NCI-H524 (cell line): Measurements from ENCODE around the gene WDR12.
"Not testable (repeated sequence)": the region's sequence is repeated elsewhere in the genome, so short reads cannot be mapped to it uniquely, and the experiment has no call there.

ENCODE experiments used
- DNase-seq, 2 experiments: peaks; one replicate each; lab custom pipeline; 2025; lab: John Stamatoyannopoulos, UW

The WDR12 gene

DNA sequence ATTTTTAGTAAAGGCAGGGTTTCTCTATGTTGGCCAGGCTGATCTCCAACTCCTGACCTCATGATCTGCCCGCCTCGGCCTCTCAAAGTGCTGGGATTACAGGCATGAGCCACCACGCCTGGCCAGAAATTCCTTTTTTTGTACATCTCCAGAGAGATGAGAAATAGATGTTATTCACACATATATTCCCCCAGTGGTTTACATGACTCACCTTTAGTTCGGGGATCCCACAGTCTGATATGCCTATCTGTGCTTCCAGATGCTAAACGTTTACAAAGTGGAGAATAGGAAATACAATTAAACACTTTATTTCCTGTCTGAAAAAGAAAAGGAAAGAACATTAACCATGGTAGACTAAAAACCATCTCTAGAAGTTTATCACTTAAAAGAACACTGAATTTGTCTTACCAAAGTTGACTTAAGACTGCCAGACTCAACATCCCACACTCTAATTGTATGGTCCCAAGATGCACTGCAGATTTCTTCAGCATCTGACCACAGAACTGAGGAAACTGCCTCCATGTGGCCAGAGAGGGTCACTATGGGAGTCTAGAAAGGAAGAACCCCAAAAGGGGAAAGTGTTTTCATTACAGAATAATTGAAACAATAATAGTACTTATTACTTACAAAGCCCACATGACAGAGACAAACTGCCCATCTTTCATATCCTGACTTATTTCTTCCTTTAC, 27.3 kb downstream of the WDR12 start:
- DNase-seq, result no peak

DNA sequence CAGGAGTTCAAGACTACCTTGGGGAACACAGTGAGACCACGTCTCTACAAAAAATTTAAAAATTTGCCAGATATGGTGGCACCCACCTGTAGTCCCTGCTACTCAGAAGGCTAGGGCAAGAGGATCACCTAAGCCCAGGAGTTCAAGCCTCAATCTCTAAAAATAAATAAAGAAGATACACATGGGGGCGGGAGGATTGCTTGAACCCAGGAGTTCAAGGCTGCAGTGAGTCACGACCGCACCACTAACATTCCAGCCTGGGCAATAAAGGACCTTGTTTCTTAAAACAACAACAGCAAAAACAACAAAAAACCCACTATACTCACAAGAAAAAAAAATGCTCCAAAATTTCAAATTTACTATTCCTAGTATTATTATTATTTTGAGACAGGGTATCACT, 29.9 kb downstream of the WDR12 start:
- DNase-seq, result no peak

- DNase-seq, result no peak
Measured at GRCh38 chr2:202877699-202878098, 33.8 kb downstream of the WDR12 start.

DNA sequence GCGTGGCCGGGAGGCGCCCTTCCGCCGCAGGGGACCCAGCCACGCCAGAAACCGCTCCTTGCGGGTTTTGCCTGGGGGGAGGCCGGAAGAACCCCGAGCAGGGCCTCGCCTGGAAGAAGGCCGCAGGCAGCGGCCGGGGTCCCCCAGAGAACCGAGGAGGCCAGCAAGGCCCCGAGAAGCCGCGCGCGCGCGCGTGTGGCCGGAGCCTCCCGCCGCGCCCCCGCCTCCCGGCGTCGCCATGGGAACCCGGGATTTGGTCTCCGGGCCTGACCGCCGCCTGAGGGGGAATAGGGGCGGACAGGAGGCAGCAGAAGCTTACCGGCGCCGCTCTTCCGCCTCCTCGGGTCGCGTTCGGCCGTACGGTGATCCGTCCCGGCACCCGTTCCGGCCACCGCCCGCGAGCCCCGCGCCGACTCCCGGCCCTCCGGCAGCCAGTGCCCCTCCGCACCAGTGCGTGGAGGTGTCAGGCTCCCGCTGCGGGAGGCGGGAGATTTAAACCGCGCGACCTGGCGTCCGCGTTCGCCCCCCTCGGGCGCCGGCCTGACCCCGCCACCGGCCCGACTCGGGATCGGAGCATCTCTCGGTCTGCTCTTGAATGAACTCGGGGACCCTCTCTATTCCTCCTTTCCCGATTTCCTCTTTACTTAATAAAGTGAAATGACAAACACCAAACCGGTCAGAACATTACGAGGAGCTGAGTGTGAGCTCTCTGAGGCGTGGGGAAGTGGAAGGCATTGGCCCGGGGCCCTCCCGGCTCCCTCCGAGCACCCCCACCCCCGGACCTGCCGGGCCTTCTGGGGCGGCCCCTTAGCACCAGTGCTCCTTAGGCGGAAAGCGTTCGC, 40.0 kb downstream of the WDR12 start, which contains the start of gene ICA1L:
Gene ICA1L (minus strand): TSS at position 467 of the 842 bp plus-strand sequence. CDS start 42,757 bp downstream, outside the sequence.
- DNase-seq, result peak; percentile 57 to 70

DNA sequence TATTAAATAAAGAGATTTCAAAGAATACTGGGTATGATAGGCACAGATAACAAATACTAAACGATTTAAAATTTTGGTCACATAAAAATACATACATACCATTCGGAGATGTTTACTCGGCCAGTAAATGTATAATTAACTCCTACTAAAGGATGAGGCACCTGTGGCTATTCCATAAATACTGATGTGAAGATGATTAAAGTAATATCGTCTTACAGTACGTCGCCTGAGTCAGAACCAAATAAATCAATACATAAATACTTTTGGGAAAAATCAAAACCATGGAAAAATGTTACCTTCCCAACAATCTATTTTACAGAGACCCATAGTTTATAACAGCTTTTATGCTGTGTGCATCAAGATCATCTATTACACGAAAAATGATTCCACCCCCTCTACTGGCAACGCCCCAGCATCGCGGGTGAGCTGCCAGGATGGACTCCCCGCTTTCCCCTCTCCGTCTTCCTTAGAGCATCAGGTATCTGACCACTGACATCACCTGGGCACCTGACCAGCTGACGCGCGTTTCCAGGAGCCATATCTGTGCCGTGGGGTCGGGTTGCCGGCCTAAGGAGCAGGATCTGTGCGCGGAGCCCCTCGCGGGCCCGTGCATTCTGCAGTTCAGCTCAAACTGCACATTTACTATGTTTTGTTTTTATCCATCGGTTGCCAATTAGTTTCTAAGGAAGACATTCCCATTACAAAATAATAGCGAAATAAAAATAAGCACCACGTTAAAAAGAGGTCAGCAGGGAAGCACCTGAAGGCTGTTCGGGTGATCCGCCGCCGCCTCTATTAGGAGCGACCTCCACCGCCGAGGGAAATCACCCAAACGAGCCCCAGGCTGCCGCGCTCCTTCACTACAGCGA, 40.8 kb downstream of the WDR12 start:
- DNase-seq, result peak; percentile 3 to 73

DNA sequence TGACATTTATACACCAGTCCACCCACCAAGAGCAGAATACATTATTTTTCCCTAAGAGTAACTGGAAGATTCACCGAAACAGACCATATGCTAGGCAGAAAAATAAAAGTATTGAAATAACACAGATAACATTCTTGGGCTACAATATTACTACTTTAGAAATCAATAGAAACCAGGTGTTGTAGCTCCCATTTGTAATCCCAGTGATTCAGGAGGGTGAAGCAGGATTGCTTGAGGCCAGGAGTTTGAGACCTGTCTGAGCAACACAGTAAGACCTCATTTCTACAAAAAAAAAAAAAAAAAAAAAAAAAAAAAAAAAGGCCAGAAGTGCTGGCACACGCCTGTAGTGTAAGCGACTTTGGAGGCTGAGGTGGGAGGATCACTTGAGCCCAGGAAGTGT, 49.5 kb downstream of the WDR12 start:
- no peak for DNase-seq

DNA sequence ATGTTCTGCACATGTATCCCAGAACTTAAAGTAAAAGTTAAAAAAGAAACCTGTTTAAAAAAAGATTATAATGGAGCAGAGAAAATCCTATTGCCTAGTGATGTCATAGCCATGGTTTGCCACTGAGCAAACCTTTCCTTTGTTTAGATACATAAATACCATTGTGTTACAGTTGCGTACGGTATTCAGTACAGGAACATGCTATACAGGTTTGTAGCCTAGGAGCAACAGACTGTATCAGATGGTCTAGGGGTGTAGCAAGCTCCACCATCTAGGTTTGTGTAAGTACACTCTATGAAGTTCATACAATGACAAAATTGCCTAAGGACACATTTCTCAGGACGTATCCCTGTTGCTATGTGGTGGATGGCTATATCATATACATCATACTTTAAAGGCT, 52.9 kb downstream of the WDR12 start:
- no peak for DNase-seq

- not testable (repeated sequence) for DNase-seq
Measured at GRCh38 chr2:202849343-202849742, 62.1 kb downstream of the WDR12 start.

- DNase-seq, result no peak
Measured at GRCh38 chr2:202848813-202849212, 62.7 kb downstream of the WDR12 start.

DNA sequence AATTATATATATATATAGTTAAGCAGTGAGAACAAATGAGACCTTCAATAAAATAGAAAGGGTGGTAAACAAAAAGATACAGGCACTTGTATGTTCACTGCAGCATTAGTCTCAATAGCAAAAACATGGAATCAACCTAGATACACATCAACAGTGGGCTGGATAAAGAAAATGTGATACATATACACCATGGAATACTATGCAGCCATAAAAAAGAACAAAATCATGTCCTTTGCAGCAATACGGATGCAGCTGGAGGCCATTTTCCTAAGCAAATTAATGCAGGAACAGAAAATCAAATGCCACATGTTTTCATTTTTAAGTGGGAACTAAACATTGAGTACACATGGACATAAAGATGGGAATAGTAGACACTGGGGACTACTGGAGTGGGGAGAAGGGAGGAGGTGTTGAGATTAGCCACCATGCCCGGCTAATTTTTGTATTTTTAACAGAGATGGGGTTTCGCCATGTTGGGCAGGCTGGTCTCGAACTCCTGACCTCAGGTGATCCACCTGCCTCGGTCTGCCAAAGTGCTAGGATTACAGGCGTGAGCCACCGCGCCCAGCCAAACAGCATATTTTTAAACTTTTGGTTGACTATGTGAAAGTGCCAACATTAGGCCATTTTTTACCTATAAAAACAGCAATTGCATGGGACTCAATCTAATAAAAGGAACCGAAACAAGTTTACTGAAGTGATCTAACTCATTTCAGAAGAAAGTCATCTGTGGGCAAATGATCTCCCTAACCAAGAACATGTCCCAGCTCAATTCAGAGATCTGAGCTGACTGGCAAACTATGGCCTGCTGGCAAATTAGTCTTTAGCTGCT, 63.6 kb downstream of the WDR12 start:
- no peak for DNase-seq

- no peak for DNase-seq
Measured at GRCh38 chr2:202844656-202845055, 66.8 kb downstream of the WDR12 start.

DNA sequence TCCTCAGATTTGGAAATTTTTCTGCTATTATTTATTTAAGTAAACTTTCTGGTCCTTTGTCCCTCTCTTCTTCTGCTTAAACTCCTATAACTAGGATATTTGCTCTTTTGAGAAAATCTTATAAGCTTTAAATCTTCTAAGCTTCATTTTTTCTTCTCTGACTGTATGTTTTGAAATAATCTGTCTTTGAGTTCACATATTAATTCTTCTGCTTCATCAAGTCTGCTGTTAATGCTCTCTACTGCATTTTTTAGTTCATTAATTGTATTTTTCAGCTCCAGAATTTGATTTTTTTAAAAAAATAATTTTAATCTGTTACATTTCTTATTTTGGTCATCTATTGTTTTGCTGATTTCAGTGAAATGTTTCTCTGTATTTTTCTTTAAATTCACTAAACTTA, 68.8 kb downstream of the WDR12 start:
- DNase-seq, result no peak

DNA sequence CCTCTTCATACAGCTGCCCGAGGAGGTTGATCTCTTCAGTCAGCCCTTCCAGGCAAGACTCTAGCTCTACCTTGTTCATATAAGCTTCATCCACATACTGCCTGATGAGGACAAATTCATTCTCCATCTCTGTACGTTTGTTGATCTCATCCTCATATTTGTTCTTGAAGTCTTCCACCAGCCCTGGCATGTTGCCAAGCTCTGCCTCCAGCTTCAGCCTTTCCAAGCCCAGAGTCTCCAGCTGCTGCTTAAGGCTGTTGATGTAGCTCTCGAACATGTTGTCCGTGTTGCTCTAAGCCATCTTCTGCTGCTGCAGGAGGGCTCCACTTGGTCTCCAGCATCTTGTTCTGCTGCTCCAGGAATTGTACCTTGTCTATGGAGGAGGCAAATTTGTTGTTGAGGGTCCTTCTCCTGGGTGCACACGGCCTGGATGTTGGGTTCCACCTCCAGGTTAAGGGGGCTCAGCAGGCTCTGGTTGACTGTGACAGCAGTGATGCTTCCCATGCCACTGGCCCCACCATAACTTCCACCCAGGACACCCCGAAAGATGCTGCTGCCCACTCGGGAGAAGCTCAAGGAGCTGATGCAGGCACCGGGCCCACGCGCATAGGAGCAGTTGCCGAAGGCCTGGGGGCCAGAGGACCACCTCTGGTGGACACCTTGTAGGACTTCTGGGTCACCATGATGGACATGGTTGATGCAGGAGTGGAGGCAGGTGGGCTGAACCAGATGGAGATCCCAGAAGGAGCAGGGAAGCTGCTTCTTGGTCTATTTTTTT, 70.2 kb downstream of the WDR12 start:
- no peak for DNase-seq

- DNase-seq, result peak; percentile 61 to 78
Measured at GRCh38 chr2:202831242-202832220, 79.9 kb downstream of the WDR12 start.

DNA sequence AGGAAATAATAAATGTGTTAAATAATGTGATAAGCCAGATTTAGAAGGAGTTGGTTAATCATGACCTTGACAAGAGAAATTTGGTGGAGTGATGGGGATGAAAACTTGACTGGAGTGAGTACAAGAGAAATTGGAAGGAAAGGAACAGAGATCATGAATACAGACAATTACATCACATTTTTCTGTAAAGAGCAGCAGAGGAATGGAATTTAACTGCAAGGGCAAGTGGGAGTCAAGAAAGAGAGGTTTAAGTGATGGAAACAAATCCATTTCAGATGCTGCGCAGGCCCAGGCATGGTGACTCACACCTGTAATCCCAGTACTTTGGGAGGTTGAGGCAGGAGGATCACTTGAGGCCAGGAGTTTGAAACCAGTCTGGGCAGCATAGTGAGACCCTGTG, 86.6 kb downstream of the WDR12 start:
- no peak for DNase-seq
